GM21529 (cell line): ENCODE results near the gene RYR2.

ENCODE experiments used
- ATAC-seq: cut with Tn5 transposase; IDR thresholded peaks from one replicate; pipeline ENCODE4 v1.9.1; 2021; ENCODE audit not compliant: unreplicated experiment

The RYR2 gene

GRCh38 chr1:237041795-237042525, at the start of gene RYR2:
Gene RYR2, plus strand, starts transcription at chr1:237042184. Its CDS starts 338 bp downstream, at chr1:237042522.
- no peak for ATAC-seq

- no peak for ATAC-seq
Measured at GRCh38 chr1:236992449-236992848, 49.5 kb upstream of the RYR2 start.

- ATAC-seq = no peak
Measured at GRCh38 chr1:236994450-236994849, 47.5 kb upstream of the RYR2 start.

- ATAC-seq = no peak
Measured at GRCh38 chr1:236997361-236997760, 44.6 kb upstream of the RYR2 start.

GRCh38 chr1:236997882-236998281, 44.1 kb upstream of the RYR2 start:
- ATAC-seq = no peak

- no peak for ATAC-seq
Measured at GRCh38 chr1:236998546-236998945, 43.4 kb upstream of the RYR2 start.

GRCh38 chr1:237000191-237000590, 41.8 kb upstream of the RYR2 start:
- ATAC-seq = no peak

- no peak for ATAC-seq
Measured at GRCh38 chr1:237003516-237003915, 38.5 kb upstream of the RYR2 start.

- no peak for ATAC-seq
Measured at GRCh38 chr1:237004116-237004515, 37.9 kb upstream of the RYR2 start, which contains the start of gene MT1HL1. Gene MT1HL1, minus strand, starts transcription at chr1:237004441. Its CDS starts 69 bp downstream, at chr1:237004372.

- ATAC-seq = no peak
Measured at GRCh38 chr1:237005674-237006073, 36.3 kb upstream of the RYR2 start.

- no peak for ATAC-seq
Measured at GRCh38 chr1:237007147-237007881, 34.7 kb upstream of the RYR2 start.

- ATAC-seq = no peak
Measured at GRCh38 chr1:237009611-237010010, 32.4 kb upstream of the RYR2 start.

- no peak for ATAC-seq
Measured at GRCh38 chr1:237011432-237011831, 30.6 kb upstream of the RYR2 start.

- no peak for ATAC-seq
Measured at GRCh38 chr1:237012361-237012760, 29.6 kb upstream of the RYR2 start.

GRCh38 chr1:237012788-237013383, 29.1 kb upstream of the RYR2 start:
- no peak for ATAC-seq

- no peak for ATAC-seq
Measured at GRCh38 chr1:237013608-237014007, 28.4 kb upstream of the RYR2 start.

- ATAC-seq = no peak
Measured at GRCh38 chr1:237016626-237017025, 25.4 kb upstream of the RYR2 start.

- no peak for ATAC-seq
Measured at GRCh38 chr1:237018896-237019295, 23.1 kb upstream of the RYR2 start.

- ATAC-seq = no peak
Measured at GRCh38 chr1:237025358-237026074, 16.5 kb upstream of the RYR2 start.

- ATAC-seq = no peak
Measured at GRCh38 chr1:237029240-237029639, 12.7 kb upstream of the RYR2 start.

GRCh38 chr1:237029850-237030535, 12.0 kb upstream of the RYR2 start:
- ATAC-seq = no peak
